ENCODE data around the gene ATP9A.
A peak's percentile ranks its signal among the peaks of the same experiment; 100 is the strongest.
"Not testable (repeated sequence)": the region's sequence is repeated elsewhere in the genome, so short reads cannot be mapped to it uniquely, and the experiment has no call there.

ATP9A gene

GRCh38 chr20:51687108-51687507 lies 81.1 kb downstream of the ATP9A start:
- DNase-seq: no peak

GRCh38 chr20:51685494-51685893 lies 82.7 kb downstream of the ATP9A start:
- DNase-seq: not testable (repeated sequence)

- DNase-seq: peak in 1 of 2 experiments; percentile 22
Measured at GRCh38 chr20:51680067-51680749, 88.0 kb downstream of the ATP9A start.

GRCh38 chr20:51679254-51679921 lies 88.8 kb downstream of the ATP9A start:
- no peak for DNase-seq

DNA sequence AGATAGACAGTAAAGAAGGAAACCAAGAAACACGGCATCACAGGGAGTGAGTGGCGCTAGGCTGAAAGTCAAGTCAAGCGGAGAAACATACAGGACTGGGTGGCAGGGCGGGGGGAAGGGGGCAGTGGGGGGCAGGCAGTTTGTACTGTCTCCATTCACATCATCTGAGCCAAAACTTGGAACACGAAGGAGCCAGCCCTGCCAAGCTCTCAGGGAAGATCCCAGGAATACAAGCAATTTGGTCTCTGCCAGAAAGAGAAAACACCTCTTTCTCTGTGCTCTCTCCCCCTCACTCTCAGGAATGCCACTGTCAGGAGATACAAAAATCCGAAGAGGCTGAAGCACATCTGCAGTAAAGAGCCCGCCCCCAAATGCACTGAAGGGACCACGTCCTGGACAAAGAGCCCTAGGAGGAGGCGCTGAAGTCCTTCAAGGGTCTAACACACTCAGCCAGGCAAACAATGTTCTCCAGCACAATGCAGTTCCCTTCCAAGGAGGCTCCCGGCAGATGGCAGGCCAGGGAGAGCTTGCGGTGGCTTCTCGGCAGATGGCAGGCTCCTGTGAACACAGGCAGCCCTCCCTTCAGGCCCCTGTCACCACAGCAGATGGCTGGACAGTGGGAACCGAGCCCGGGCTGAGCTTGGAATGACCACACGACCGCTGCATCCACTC lies 90.0 kb downstream of the ATP9A start:
- DNase-seq: peak; percentile 83 to 92

GRCh38 chr20:51668947-51669346 lies 99.2 kb downstream of the ATP9A start:
- no peak for DNase-seq

DNA sequence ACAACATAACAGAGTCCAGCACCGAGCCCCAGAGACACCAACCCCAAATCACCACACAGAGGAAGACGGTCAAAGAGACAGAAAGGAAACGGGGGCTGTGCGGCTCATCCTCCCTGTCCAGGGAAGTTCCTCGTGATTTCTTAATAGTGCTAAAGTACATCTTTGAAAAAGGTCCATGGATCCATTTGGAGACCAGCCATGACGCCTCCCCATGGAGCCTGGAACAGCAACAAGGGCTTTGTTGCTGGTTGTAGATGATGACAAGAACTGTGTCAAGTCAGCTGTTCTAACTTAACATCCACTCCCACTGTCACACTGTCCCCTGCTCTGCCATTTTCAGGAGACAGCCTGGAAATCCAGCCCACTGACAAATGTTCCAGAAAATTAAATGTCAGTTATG lies 99.7 kb downstream of the ATP9A start:
- DNase-seq: no peak

DNA sequence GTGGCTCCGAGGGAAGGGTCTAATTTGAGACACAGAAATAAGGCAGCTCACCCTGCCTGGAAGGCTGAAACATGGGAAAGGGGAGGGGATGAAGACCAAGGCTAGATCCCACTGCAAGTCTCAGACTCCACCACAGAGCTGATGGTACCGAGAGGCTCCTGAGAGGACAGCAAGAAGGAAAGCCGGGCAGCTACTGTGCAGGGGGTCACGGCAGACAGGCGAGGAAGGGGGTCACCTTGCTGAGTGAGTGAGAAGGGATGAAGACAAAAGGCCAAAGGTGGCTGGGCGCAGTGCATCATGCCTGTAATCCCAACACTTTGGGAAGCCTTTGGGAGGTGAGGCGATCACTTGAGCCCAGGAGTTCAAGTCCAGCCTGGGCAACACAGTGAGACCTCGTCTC lies 100.7 kb downstream of the ATP9A start:
- DNase-seq: no peak

- DNase-seq: no peak
Measured at GRCh38 chr20:51667002-51667408, 101.2 kb downstream of the ATP9A start.

- no peak for DNase-seq
Measured at GRCh38 chr20:51666126-51666525, 102.1 kb downstream of the ATP9A start.

DNA sequence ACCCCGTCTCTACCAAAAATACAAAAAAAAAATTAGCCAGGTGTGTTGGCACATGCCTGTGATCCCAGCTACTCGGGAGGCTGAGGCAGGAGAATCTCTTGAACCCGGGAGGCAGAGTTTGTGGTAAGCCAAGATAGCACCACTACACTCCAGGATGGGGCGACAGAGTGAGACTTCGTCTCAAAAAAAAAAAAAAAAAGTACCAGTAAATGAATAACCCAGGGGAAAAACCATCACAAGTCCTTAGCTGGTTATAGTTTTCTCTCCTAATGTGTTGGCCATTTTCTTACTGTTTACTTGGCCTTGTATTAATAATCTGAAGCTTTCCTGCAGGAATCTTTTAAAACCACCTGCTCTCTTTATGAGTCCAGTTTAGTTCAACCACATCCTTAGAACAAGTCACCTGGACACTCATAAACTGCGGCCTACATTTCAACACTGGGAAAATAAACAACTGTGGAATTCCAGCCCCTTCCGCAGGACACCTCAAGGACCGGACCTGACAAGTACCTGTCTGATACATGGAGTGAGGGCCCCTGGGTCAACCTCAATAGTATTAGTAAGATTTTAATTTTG lies 102.6 kb downstream of the ATP9A start:
- no peak for DNase-seq

- no peak for DNase-seq
Measured at GRCh38 chr20:51661609-51662178, 106.5 kb downstream of the ATP9A start.

- DNase-seq: no peak
Measured at GRCh38 chr20:51660672-51661608, 107.2 kb downstream of the ATP9A start.

GRCh38 chr20:51659491-51660050 lies 108.6 kb downstream of the ATP9A start:
- no peak for DNase-seq

- DNase-seq: no peak
Measured at GRCh38 chr20:51656726-51657260, 111.4 kb downstream of the ATP9A start.

- not testable (repeated sequence) for DNase-seq
Measured at GRCh38 chr20:51656089-51656488, 112.1 kb downstream of the ATP9A start.

- no peak for DNase-seq
Measured at GRCh38 chr20:51654495-51654894, 113.7 kb downstream of the ATP9A start.

GRCh38 chr20:51654060-51654459 lies 114.1 kb downstream of the ATP9A start:
- DNase-seq: no peak

- DNase-seq: no peak
Measured at GRCh38 chr20:51653226-51653625, 115.0 kb downstream of the ATP9A start.

DNA sequence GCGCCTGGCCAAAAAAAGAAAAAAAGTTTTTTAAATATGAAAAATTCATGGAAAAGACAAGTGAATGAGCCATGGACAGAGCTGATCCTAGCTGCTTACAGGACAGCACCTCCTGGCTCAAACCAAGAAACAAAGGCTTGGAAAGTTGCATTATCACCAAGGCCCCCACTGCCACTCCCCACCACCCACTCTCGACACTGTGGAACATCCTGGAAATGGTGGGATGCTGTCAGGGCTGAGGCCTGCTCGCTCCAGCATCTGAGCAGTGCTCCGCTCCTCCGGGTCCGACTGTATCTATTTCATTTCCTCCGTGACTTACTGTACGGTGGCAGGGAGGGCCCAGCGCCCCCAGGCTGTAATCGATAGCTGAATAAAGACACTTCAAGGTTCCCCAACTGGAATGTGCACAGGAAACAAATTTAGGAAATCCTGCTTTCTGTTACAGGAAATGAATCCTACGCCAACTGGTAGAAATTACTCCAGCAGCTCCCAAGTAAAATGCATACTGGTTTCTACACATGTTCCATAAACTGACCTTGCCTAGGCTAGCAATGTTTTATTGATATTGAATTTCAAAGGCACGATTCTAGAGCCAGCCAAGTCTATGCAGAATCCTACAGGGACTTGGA lies 116.2 kb downstream of the ATP9A start:
- no peak for DNase-seq

- DNase-seq: no peak
Measured at GRCh38 chr20:51650685-51651134, 117.5 kb downstream of the ATP9A start.

All from NCI-H446 (cell line).